ENCODE data around the gene CRIM1.

CRIM1 gene

DNA sequence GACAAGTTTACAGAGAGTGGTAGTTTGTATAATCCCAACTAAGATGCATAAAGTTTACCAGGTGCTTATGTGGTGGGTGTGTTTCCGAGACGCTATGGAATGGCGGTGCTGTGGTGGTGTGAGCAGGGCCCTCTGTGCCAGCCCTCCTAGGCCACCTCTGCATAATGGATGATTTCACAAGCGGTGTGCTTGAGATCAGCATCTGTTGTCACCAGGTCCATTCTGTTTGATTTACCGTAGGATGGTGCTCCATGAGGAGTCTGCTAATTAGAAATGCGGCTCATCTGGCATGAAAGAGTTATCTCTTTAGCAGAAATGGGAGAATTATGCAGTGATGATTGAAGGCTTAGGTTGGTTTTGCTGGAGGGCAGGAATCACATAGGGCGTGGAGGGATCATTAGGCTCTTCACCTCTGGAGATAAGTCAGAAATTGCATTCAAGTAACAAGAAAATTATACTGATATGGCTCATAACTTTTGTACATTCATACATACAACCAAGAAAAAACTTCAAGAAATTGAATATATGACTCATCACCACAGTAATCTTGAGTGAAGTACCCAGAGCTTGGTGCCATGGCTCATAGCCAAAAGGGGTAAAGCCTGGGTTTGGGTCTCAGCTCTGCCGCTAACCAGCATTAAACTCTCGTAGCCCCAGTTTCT, 41.4 kb downstream of the CRIM1 start:
- no peak for DNase-seq (ENCODE audit: low read depth in 2 of 2)

DNA sequence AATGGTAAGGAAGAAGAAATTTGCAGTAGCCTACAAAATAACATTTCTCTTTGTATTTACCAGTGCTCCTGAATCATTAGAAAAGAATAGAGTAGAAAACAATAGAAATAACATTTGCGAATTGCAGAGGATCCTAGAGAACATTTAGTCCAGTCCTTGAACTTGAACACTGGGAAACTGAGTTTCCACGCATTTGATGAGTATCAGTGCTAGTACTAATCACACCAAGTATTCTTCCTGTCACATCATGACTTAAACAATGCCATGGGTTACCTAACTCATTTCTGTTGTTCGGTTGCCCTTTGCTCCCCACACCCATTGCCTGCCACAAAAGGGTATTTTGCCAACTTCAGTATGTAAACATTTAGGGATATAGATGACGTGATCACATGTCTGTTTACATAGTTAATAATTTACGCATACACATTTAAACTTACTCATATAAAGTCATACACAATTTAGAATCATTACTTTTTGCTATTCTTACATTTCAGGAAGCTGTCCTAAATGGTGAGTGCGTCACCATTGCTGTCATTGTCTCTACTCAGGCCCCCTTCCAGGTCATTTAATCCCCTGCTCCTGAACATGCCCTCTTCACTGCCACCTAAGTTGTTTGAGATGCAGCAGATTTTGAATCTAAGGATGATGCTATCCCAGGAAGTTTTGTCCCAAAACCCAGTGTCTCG, 42.3 kb downstream of the CRIM1 start:
- no peak for DNase-seq (ENCODE audit: low read depth in 2 of 2)

DNA sequence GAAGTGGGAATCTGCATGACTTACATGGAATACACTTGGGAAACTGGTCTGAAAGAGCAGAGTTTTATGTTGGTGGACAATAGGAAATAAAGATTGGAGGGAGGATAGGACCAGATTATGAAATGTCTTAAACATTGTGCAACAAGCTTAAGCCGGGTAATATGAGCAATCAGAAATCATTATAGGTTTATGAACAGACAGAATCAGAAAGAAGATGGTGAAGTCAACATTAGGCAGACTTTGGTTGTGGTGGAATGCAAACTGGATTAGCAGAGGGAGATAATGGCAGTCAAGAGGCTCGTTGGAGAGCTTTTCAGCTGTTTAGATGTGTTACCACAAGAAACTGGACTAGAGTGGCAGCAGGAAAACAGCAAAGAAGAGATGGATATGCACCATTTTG, 43.5 kb downstream of the CRIM1 start:
- no peak for DNase-seq (ENCODE audit: low read depth in 2 of 2)

DNA sequence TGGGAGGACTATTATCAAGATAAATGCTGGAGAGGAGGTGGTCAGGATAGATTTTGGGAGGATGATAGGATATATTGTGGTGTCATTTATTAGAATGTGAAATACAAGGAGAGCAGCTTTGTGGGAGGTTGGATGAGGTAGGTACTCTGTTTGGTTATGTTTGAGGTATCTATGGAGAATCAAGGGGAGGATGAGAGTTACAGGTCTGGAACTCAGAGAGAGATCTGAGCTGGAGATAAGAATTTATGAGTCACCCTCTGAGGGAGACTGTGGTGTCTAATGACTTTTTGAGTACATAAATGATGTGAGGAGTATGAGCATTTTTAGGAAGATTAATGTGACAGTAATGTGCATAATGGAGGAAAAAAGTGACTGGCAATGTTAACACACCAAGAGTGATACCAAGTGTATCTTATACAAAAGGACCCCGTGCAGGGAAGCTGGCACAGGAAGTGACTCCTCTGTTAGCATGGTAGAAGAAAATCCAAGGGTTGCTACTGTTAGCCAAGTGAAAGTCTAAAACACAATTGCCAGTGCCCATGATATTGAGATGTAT, 48.2 kb downstream of the CRIM1 start:
- DNase-seq (ENCODE audit: low read depth in 2 of 2), result no peak

DNA sequence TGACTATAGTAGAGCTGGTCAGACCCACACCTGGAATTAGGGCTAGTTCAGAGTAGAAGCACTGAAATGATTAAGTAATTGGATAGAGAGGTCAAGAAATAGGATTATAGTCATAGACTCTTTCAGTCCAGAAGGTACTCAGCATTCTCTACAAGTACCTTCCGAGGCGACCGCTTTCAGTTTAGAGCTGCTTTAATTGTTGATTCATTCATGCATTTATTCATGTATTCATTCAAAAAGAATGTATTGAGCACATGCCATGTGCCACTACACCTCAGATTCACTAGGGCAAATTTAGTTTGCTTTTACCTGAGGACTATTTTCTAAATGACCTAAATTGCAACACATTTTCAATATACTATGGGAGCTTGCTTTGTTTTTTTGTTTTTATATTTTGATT, 48.7 kb downstream of the CRIM1 start:
- DNase-seq (ENCODE audit: low read depth in 2 of 2), result no peak

DNA sequence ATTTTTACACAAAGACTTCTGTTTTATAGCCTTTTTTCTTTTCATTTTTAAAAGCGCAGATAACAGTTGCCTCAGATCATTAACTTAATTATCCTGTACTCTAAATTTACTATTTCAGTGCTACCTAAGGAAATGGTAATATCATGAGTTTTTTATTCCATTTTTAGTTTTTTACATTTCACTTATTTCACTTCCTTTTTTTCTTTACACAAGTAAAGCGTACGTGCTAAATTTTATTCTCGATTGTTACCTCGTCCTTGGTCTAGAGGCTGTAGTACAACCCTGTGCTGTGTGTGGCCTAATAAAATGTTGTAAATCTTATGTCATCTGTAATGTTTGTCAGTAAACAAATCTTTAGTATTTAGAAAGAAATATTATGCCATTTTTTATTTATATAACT, 49.2 kb downstream of the CRIM1 start:
- no peak for DNase-seq (ENCODE audit: low read depth in 2 of 2)

DNA sequence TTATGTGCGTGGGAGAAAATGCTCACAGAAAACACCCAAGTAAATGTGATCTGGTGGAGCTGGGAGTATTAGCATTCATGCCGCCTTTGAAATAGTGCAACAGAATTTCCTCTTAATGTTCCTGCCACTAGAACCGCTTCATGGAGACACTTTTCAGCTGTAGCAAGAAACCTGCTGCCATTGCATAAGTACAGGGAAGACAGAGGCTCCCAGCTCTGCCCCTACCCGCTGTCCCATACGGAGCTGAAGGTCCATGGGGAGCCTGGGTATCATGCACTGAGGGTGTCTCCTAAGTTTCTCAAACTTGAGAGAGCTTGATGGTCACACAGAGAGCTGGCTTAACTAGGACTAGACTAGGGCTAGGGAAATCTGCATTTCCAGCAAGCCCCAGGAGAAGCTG, 49.6 kb downstream of the CRIM1 start:
- no peak for DNase-seq (ENCODE audit: low read depth in 2 of 2)

DNA sequence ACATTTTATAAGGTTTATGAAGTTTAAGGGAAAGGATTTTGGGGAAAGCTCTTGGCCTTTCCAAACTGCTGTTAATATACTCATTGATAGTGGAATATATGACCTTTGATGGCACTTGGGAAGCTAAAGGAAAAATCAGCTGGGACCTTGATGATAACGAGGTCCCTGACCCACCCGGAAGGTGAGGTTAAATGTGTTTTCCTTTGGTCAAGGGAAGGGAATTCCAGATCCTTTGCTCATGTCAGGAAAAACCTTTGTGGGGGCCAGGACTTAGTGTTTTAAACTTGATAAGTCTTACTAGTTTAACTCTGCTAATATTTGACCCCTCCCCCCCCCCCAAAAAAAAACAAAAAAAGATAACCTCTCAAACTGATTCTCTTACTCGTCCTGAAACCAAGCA, 50.7 kb downstream of the CRIM1 start:
- no peak for DNase-seq (ENCODE audit: low read depth in 2 of 2)

DNA sequence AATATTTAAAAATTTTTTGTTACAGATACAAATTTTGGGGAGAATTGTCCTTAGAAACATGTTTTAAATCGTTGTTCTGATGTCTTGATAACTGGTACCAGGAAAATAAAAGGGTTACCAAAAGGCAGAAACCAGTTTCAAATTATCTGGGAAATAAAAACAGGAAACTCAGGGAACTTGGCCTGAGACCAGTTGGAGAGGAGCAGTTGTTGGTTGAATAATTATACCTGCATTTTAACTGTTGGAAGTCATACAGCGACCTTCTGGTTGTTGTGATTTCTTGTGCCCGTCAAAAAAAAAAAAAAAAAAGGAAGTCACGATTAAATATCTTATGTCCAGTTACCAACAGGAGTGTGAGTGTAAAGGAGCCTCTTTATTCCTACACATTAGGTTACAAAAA, 51.8 kb downstream of the CRIM1 start:
- DNase-seq (ENCODE audit: low read depth in 2 of 2), result no peak

DNA sequence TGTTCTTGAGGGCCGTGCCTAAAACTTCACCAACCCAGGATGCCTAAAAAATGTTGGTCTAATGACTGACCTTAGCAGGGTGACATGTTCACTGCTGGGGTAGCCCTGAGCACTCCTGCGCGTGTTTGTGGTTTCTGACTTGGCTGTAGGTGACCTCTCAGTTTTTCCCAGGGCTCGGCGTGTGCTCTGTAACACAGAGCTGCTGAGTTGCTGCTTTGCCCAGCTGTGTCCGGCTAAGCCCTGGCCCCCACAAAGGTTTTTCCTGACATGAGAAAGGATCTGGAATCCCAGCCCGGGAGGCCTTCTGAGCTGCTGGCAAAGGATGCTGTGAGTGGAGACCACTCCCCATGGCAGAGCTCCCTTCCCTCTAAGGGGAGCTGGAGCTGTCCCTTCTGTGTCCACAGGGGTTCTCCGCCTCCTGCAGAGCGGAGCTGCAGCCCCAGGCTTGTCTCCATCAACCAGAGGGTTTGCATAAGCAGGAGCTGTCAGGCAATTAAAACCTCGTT, 52.7 kb downstream of the CRIM1 start:
- no peak for DNase-seq (ENCODE audit: low read depth in 2 of 2)

DNA sequence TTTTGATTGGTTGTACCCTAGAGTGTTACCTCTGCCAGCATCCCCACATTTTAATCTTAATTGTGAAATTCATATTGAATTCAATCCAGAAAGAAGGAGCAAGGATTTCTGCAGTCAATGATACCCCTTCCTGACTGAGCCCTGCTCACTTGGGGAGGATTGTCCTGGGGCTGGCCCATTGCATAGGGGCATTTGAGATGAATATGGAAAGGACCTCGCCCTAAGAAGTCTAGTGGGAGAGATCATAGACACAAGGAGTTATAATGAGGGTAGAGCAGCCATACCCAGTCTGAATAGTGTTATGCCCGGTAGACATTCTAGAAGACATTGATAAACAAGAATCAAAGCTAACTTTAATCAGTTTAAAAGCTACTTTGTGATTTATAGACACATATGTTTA, 53.8 kb downstream of the CRIM1 start:
- no peak for DNase-seq (ENCODE audit: low read depth in 2 of 2)

DNA sequence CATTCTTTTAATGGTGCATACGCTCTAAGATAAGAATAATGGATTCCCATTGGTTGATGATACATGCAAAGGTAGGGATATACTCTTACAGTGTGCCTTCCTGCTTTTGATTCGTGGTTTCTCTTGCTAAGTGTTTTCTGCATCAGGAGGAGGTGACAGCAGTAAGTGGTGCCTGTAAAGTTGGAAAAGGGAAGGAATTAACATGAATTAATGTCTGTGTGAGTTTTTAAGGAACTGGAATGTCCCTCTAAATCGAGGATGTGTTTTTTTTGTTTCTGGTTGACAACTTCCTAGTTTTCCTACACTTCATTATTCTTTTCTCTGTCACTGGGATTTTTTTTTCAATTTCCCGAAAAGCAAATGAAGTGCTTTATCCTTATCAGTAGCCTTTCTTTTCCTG, 54.4 kb downstream of the CRIM1 start:
- DNase-seq (ENCODE audit: low read depth in 2 of 2), result no peak

DNA sequence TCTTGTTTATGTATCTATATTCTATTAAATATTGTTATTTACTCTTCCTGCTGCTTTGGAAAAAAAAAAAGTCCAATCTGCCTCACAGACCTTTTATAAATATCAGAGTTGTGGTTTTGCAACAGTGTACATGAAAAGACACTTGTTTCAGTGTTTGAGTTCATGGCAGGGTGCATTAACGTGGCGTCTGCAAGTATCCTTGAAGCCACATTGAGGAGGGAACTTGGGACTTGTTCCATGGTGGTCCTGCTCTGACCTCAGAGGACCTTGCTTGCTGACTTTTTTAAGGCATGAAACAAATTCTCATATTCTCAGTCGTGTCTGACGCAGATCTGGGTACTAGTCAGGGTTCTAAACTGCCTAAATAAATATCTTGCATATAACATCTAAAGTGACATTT, 55.1 kb downstream of the CRIM1 start:
- no peak for DNase-seq (ENCODE audit: low read depth in 2 of 2)

DNA sequence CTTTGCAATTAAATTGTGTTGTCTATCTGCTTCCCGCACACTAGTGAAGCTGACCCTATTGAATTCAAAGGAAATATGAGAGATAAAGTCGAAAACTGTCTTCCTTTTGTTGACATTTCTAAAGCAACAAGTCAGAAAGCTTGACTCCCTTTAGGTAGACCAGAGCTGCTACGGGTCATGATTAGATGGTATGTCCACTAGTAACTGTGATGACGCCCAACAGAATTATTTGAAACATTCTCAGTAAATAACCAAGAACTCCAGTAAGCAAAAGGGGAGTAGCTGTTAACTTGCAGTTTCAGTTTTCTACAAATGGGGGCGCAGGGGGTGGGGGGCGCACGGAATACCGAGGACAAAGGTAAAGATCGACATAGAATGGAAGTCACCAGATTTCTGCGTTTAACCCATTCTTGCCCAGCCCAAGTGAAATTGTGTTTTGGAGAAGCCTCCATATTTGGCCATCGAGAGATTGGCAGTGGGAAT, 56.4 kb downstream of the CRIM1 start:
- DNase-seq (ENCODE audit: low read depth in 2 of 2), result no peak

DNA sequence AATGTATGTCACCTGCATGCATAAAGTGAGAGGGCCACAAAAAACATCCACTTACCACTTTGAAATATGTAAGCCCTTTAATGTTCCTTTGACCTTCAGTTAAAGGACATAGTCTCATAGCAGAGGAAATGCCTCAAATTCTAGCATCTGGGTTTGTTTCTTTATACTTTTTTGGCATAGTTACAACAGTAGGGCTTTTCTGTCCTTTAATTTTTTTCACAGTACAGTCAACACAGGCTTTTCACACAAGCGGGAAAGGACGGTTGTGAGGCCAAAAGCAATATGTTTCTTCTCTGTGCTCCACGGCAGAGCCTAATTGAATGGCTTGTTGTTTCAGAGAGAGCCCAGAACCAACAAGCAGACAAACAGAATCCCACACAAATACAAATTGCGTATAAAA, 57.6 kb downstream of the CRIM1 start:
- no peak for DNase-seq (ENCODE audit: low read depth in 2 of 2)

DNA sequence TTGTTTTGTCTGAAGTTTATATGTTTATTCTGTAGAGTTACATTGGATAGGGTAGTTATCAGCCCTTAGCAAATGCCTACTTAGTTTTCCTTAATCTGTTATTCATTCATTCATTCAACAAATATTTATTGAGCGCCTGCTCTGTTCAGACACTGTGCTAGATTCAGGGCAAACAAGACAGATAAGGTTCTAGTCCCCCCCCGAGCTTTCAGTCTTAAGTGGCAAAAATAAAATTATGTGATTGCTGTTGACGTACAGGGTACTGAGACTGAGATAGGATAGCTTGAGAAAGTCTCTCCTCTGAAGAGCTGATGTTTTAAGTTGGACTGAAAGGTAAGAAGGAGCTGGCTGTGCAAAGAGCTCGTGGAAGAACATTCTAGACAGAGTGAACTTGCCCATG, 58.7 kb downstream of the CRIM1 start:
- no peak for DNase-seq (ENCODE audit: low read depth in 2 of 2)

DNA sequence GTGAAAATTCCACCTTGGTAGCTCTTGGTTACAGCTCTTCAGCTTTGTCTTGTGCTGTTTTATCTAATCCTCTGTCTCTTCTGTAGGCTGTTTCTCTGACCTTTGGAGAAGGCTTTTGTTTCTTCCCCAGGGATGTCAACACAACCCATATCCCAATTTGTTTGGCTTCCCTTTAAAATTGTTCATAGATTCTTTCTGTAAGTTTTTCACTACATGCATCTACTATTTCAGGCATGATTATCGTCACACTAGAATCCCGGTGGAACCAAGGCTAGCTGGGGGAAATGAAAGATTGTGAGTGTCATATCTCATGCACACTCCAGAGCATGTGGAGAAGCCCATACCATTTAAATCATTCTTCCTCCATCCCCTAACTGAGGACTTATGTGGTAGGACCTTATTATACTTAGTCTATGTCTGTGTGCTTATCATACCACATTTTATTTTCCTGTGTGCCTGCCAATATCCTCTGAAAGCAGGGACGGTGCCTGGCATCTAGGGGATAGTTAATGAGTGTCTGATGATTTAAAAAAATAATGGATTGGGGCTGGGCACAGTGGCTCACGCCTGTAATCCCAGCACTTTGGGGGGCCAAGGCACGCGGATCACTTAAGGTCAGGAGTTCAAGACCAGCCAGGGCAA, 59.9 kb downstream of the CRIM1 start:
- DNase-seq (ENCODE audit: low read depth in 2 of 2), result no peak

DNA sequence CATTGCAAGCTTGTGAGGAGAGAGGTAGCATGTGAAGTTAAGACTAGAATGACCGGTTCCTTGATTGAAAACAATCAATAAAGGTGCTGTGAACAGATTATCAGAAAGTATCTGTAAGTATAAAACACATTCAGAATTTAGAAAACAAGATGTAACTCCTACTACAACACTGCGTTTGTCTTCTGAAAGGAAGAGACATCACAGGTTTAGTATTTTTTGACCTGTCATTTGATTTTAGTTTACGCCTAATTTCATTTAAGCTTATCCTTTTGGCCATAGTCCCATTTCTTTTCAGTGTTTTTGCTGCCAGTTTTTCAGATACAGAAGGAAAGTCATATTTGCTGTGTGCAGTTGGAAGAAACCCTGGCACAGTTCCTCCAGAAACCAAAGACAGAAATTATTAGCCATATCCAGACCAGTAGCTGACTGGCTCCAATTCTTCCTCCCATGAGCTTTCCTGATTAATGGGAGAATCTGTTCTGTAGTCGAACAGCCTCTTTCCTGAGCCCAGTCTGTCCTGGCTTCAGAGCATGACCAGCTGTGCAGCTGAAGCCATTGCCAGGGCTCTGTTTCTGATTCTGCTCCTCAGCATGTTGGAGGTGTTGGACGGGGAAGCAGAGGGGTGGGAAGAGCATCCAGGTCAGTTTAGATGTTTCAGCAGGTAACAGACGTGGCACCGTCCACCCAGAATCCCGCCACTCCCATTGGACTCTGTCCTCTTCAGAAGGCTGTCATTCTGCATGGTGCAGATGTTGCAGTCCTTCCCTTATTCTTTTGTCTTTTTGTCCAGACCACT, 61.0 kb downstream of the CRIM1 start:
- DNase-seq (ENCODE audit: low read depth in 2 of 2), result no peak

DNA sequence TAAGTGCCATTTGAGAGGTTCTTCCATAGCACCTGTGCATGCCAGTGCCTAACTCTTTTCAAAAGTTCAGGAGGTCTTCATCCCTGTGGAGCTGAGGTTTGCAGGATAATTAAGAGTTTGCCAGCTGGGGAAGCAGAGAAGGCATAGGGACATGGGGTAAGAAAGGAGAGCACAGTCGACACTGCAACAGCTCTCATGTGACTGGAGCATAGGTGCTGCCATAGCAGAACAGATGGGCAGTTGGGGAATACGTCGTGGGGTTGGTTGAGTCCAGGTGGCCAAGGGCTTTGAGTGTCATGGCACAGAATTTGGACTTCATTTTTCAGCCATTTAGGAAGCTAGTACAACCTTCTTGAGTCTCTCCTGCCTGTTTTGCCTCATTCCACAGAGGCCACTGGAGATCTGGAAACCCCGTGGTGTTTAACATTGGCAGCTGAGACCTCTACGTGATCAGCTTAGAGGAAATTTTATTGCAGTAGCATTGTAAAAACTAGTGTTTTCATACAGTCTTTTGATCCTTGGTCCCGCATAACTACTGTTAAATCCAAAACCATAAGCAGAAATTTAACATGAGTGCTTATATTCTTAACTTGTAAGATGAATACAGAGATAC, 65.1 kb downstream of the CRIM1 start:
- no peak for DNase-seq (ENCODE audit: low read depth in 2 of 2)

DNA sequence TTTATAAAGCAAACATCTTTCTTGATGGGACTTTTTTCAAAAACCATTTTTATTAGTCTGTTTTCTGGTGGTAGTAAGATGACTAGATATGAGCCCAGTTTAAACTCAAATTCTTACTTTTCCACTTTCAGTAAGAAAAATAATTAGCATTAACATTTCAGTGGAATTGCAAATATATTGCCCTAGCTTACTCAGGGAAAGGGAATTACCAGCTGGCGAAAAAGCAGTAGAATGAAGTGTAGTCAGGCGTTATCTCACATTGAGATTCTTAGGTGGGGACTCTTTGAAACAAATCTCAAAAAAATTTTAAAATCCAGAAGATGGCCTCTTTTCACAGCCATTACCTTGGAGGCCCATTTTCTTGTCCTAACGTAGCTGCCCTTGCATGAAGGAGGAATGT, 65.8 kb downstream of the CRIM1 start:
- no peak for DNase-seq (ENCODE audit: low read depth in 2 of 2)

DNA sequence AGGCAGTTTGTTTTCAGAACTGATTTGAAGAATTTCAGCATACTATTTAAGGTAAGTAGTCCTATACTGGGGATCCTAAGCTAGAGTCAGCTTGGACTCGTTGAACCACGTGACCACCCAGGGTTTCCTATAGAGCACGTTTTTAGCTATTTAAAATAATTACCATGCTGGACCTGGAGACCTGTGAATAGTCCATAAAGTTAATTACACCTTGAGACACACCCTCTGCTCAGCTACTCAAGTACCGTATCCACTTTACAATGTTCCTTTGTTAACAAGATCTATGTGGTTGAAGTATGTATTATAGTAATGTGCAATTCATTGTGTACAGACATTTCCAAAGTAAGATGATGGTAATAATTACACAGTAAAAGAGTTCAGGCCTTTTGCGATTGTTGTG, 67.6 kb downstream of the CRIM1 start:
- DNase-seq (ENCODE audit: low read depth in 2 of 2), result no peak
